K562 (cell line): ENCODE data around the gene HNRNPF. TPM values are rescaled to one million over a fixed set of nuclear protein-coding genes. Genes with fewer than 3 reads are reported as not detected.

Experiments
- ATAC-seq: fragments of 200-7000 bp; cut with Tn5 transposase; 3 replicates; pipeline ENCODE4 v1.9.1; 2020; ENCODE audit warnings: moderate library complexity
- BruUV-seq: library from RNA; stranded (reverse); fragments of 400-500 nt; replicated peaks from 2 replicates; lab custom pipeline; 2021; lab: Mats Ljungman, UMichigan
- CTCF ChIA-PET: fragments of 300-600 bp; formaldehyde crosslinking; extraction: SDS; loops from one replicate; lab custom pipeline; 2021; ENCODE audit warnings: low intra/inter-chr PET ratio; lab: Yijun Ruan, JAX
- POLR2A ChIA-PET: fragments of 300-600, 350-650 bp; sonication (Branson Sonifier 250); formaldehyde crosslinking; extraction: SDS; loops from one replicate; lab custom pipeline; 2021; ENCODE audit warnings: antibody characterized with exemption, inconsistent platforms; lab: Yijun Ruan, JAX
- DNase-seq, 4 experiments: peaks; one replicate each; pipeline versions ENCODE4 v3.0.0 to v3.0.0-alpha.2; 2011 to 2018; ENCODE audit warnings: low spot score in 3 of 4, mixed read lengths in 3 of 4; ENCODE audit errors: extremely low read depth in 1 of 4
- FAIRE-seq: peaks from 2 replicates; lab custom pipeline; 2011; peaks lifted over from hg19 to GRCh38; lab: Jason Lieb, UNC
- H2AFZ ChIP-seq: 2 replicates; pipeline ENCODE4 v1.6.0; 2011; ENCODE audit warnings: low read depth, low read length, control low read depth, inconsistent platforms
- H3K27ac ChIP-seq: fragments of 200-600 bp; 3 replicates; pipeline ENCODE4 v1.8.0; 2011; ENCODE audit warnings: low read depth, mild to moderate bottlenecking, control low read depth, inconsistent platforms, low read length, moderate library complexity, mixed read lengths; ENCODE audit errors: extremely low read depth
- H3K27me3 ChIP-seq, 2 experiments: fragments of 300-600 bp in 1 of 2; 2 replicates in 1 of 2; 3 replicates in 1 of 2; pipeline versions ENCODE4 v1.6.0 to v1.8.0; 2011; ENCODE audit warnings: inconsistent platforms in 2 of 2, low read length in 2 of 2, mild to moderate bottlenecking in 1 of 2, mixed read lengths in 1 of 2, moderate library complexity in 1 of 2; ENCODE audit not compliant: control insufficient read depth in 2 of 2, insufficient read depth in 2 of 2
- H3K36me3 ChIP-seq: fragments of 300-600 bp; 3 replicates; pipeline ENCODE4 v1.8.0; 2011; ENCODE audit warnings: mild to moderate bottlenecking, low read length, inconsistent platforms; ENCODE audit not compliant: control insufficient read depth, insufficient read depth
- H3K4me1 ChIP-seq, 2 experiments: fragments of 200-600 bp in 1 of 2; replicated peaks in 1 of 2; 2 replicates in 1 of 2; 3 replicates in 1 of 2; pipeline versions ENCODE4 v1.5.1 to v1.8.0; 2011; ENCODE audit warnings: inconsistent platforms in 2 of 2, low read length in 2 of 2, mild to moderate bottlenecking in 1 of 2, mixed read lengths in 1 of 2, moderate library complexity in 1 of 2; ENCODE audit not compliant: control insufficient read depth in 2 of 2, insufficient read depth in 2 of 2
- H3K4me2 ChIP-seq: 2 replicates; pipeline ENCODE4 v1.6.1; 2011; ENCODE audit warnings: low read length, control low read depth, inconsistent platforms, mixed read lengths; ENCODE audit not compliant: insufficient read depth
- H3K4me3 ChIP-seq: fragments of 200-600 bp; sonication (generic), shearing (Covaris generic); 2 replicates; pipeline ENCODE4 v1.5.1; 2016; ENCODE audit warnings: control low read depth, inconsistent platforms
- H3K79me2 ChIP-seq: fragments of 200-600 bp; 3 replicates; pipeline ENCODE4 v1.8.0; 2011; ENCODE audit warnings: low read length, inconsistent platforms; ENCODE audit not compliant: control insufficient read depth, insufficient read depth
- H3K9ac ChIP-seq, 2 experiments: 2 replicates each; pipeline versions ENCODE4 v1.6.0 to v1.6.1; 2011; ENCODE audit warnings: low read depth in 2 of 2, low read length in 2 of 2, control low read depth in 1 of 2, inconsistent platforms in 1 of 2, mild to moderate bottlenecking in 1 of 2, mixed read lengths in 1 of 2; ENCODE audit not compliant: insufficient read depth in 1 of 2
- H3K9me1 ChIP-seq: one replicate; pipeline ENCODE4 v1.6.0; 2011; ENCODE audit warnings: inconsistent platforms, mild to moderate bottlenecking, low read length, moderate library complexity; ENCODE audit not compliant: control insufficient read depth, insufficient read depth
- H3K9me3 ChIP-seq: replicated peaks from 2 replicates; pipeline ENCODE4 v1.5.1; 2011; ENCODE audit warnings: low read depth, low read length, inconsistent platforms; ENCODE audit not compliant: control insufficient read depth, insufficient read depth
- H4K20me1 ChIP-seq: replicated peaks from 2 replicates; pipeline ENCODE4 v1.6.1; 2011; ENCODE audit warnings: low read length, inconsistent platforms, mixed read lengths; ENCODE audit not compliant: control insufficient read depth, insufficient read depth
- CUX1 ChIP-seq: fragments of 200-800 bp; sonication (Bioruptor generic); IDR thresholded peaks from 2 replicates; pipeline ENCODE4 v1.6.1; 2016; ENCODE audit warnings: missing genetic modification characterization, missing compliant biosample characterization
- MXD1 ChIP-seq: fragments of 250-450 bp; sonication (Bioruptor Pico); IDR thresholded peaks from 2 replicates; pipeline ENCODE4 v1.8.0; 2021; ENCODE audit warnings: borderline replicate concordance, mild to moderate bottlenecking, moderate library complexity; ENCODE audit not compliant: poor library complexity, severe bottlenecking
- NR2C1 ChIP-seq, 2 experiments: fragments of 450-650 bp; IDR thresholded peaks; 2 replicates each; pipeline ENCODE4 v1.6.1; 2017; ENCODE audit warnings: mild to moderate bottlenecking in 2 of 2, antibody characterized with exemption in 1 of 2, inconsistent platforms in 1 of 2, missing compliant biosample characterization in 1 of 2, missing genetic modification characterization in 1 of 2
- RAD51 ChIP-seq: fragments of 450-650 bp; IDR thresholded peaks from 2 replicates; pipeline ENCODE4 v1.7.1; 2016; ENCODE audit warnings: low read depth, mild to moderate bottlenecking, borderline replicate concordance
- TCFL5 ChIP-seq: fragments of 250-450 bp; sonication (Bioruptor Pico); conservative IDR thresholded peaks from 2 replicates; pipeline ENCODE4 v1.6.1; 2021; ENCODE audit warnings: mild to moderate bottlenecking, moderate library complexity, matching md5 sums
- ZFPM2 ChIP-seq: fragments of 250-450 bp; sonication (Bioruptor Pico); IDR thresholded peaks from 2 replicates; pipeline ENCODE4 v1.5.1; 2022; ENCODE audit warnings: mild to moderate bottlenecking
- WGBS: fragments of 100-300 bp; shearing (Covaris generic); methylation state at CpG from one replicate; pipeline ENCODE4 v1.1.6; 2016; ENCODE audit warnings: low coverage, mixed read lengths; ENCODE audit not compliant: insufficient coverage; ENCODE audit errors: missing lambda C conversion rate; 5-methylcytosine and 5-hydroxymethylcytosine counted together
- in situ Hi-C: fragments of 300-500 bp; cut with MboI; formaldehyde crosslinking; loops from 4 replicates; pipeline ENCODE4 v1.15.0; 2018; ENCODE audit warnings: inconsistent platforms, mixed read lengths
- intact Hi-C: fragments of 100-400 bp; cut with micrococcal nuclease; formaldehyde crosslinking; loops from 2 replicates; pipeline ENCODE4 v1.14.2; 2022
- polyA plus RNA-seq, 8 experiments: library from polyadenylated mRNA; depleted of rRNA in 4 of 8; stranded (reverse) in 5 of 8; unstranded in 3 of 8; fragments of >200 nt; fragmentation: Nextera tagmentation in 2 of 8; fragmentation: Illumina TruSeq in 1 of 8; extraction: Ambion mirVana in 2 of 8; extraction: Trizol in 1 of 8; gene quantifications; 2 replicates each; pipeline versions ENCODE4 v1.2.1 to v1.2.3, GENCODE V29; 2011 to 2014; ENCODE audit warnings: inconsistent platforms in 1 of 8, missing spikeins in 1 of 8
- total RNA-seq, 7 experiments: library from RNA; depleted of rRNA in 6 of 7; stranded (reverse); fragments of >200 nt in 6 of 7; fragmentation: Illumina TruSeq in 2 of 7; extraction: Trizol in 2 of 7; gene quantifications; 2 replicates each; pipeline versions ENCODE4 v1.2.1 to v1.2.3, GENCODE V29; 2011 to 2021; ENCODE audit warnings: low replicate concordance in 1 of 7

Gene HNRNPF
- total and polyA plus RNA-seq, 9 of the 15 experiments (the other 6 are each of a cell fraction or from before 2014, with no cell fraction given): 192 to 489 (median 416) TPM

GRCh38 chr10:43347997-43348396, 61.0 kb downstream of the HNRNPF start:
- H4K20me1 ChIP-seq: no peaks in the 10 kb centered on the region
- H3K27ac ChIP-seq: no peak overlapping the region
- 77% methylated on average over 4 of the region's 4 CpGs for WGBS
- H2AFZ ChIP-seq: peak overlapping the region; percentile 42
- no peak for TF ChIP-seq NR2C1 (IDR thresholded peaks at IDR 0.05)
- no peak for TF ChIP-seq NR2C1 (tag; IDR thresholded peaks at IDR 0.05)
- no peak for TF ChIP-seq MXD1 (CRISPR knock-in tag)
- TF ChIP-seq CUX1 (CRISPR knock-in tag): no peak
- TF ChIP-seq RAD51: no peak
- TF ChIP-seq TCFL5 (CRISPR knock-in tag): no peak
- TF ChIP-seq ZFPM2 (CRISPR knock-in tag): no peak
- no peak overlapping the region for H3K9ac ChIP-seq
- ATAC-seq (no peak), DNase-seq (no peak), FAIRE-seq (no peak)
- no TSS peak for BruUV-seq
- H3K4me2 ChIP-seq: no peak overlapping the region
- H3K9me1 ChIP-seq: no peaks in the 10 kb centered on the region
- H3K79me2 ChIP-seq: no peaks in the 10 kb centered on the region
- in situ Hi-C loops: loop anchor here (5.0 kb wide), 1 partner anchor 51 kb away; no protein-coding TSS in a partner anchor
- peaks cover 0 to 7% of the 10 kb centered on the region in 2 experiments; a peak in 2 of 5 replicates for H3K4me1 ChIP-seq
- H3K36me3 ChIP-seq: no peaks in the 10 kb centered on the region
- no peaks in the 10 kb centered on the region for H3K9me3 ChIP-seq
- H3K4me3 ChIP-seq: no peak overlapping the region
- CTCF ChIA-PET: interaction anchor here (1.0 to 2.0 kb wide), 3 partner anchors 55 to 127 kb away, joined by 3 to 15 read pairs (median 6); no protein-coding TSS in a partner anchor
- intact Hi-C loops: loop anchor here (1.0 to 10.0 kb wide), 6 partner anchors 36 to 213 kb away; partner anchors contain the start of gene CSGALNACT2
- peaks cover 15 to 34% of the 10 kb centered on the region in 2 experiments; a peak in 4 of 5 replicates for H3K27me3 ChIP-seq
- POLR2A ChIA-PET: interaction anchor here (0.9 kb wide), 1 partner anchor 55 kb away, joined by 3 read pairs; no protein-coding TSS in a partner anchor
